Prostate gland (tissue), 2 donors: Measurements from ENCODE around the gene BTBD9.

Source experiments
- CTCF ChIP-seq, 4 experiments: fragments of 200-600 bp in 2 of 4; fragments of 450-650 bp in 2 of 4; sonication (generic) in 2 of 4; IDR thresholded peaks; 1 replicate in 3 of 4; 2 replicates in 1 of 4; pipeline ENCODE4 v1.5.1; 2016 to 2019; ENCODE audit warnings: antibody characterized with exemption in 4 of 4, mild to moderate bottlenecking in 2 of 4, moderate library complexity in 2 of 4
- POLR2AphosphoS5 ChIP-seq: sonication (generic); formaldehyde crosslinking; IDR thresholded peaks from one replicate; pipeline ENCODE4 v1.6.1; 2017; ENCODE audit warnings: antibody characterized with exemption

- TF ChIP-seq POLR2AphosphoS5 (no peak), CTCF (IDR thresholded peaks at IDR 0.05) (no peak)
Measured at GRCh38 chr6:38375937-38376336, 263.8 kb downstream of the BTBD9 start.
